ENCODE data around the gene NMBR.

NMBR gene

DNA sequence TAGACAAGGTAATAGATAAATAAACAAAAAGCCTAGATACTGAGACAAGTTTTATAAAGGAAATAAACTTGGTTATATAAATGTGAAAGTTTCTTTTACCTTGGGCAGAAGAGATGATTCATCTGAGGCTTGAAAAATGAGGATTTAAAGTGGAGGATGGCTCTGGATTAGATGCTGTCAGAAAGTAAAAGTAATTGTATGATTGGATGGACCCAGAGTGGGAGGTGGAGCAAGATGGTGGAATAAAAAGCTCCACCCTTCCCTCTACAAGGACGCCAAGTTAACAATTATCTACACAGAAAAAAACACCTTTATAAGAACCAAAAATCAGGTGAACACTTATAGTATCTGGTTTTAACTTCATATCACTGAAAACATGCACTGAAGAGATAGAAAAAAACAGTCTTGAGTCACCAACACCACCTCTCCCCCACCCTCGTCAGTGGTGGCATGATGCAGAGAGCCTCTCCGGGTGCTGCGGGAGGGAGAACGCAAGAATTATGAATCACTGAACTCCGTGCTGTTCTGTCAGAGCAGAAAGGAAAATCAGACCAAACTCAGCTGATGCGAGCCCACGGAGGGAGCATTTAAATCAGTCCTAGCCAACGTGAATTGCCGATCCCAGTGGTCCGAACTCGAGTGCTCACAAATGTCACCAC, 98.9 kb downstream of the NMBR start:
- TF ChIP-seq GATA3 (IDR thresholded peaks at IDR 0.05; ENCODE audit: low read depth, low read length) (no peak), GATA2 (IDR thresholded peaks at IDR 0.05; ENCODE audit: low read depth, low read length) (no peak)

DNA sequence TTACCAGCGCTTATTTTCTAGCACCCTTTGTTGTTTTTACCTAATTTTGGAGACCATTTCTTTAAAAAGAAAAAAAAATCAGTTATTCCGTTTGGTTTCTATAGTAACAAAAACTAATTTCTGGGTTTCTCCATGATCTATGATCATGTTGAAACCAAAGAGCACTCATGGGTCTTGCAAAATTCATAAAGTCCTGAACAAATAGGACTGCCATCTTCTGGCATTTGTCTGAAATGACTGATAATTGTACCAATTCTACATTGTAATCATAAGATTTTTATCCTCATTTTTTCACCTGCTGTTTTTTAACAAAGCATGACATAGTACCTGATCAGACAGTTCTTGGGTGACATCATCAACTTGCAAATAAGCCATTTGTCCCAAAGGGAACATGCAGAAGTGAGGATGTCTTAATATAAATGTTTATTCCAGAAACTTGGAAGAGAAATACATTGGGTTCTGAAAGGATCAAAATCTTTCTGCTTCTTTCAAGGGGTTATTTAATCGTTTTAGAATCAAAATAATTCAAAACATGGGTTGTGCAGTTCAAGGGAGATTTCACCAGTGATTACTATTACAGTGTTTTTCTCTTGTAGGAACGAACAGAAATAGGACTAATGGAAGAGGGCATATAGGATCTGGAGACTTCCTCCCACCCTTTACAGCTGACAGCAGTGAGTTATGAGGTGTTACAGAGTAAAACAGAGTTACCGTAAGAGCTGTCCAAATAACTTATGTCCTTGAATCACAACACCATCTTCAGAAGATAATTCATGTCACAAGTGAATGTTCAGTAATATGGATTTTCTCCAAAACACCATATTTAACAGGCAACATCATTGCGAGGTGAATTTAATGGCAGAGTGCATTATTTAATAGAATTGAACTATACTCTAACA, 101.3 kb downstream of the NMBR start:
- no peak for TF ChIP-seq GATA3 (IDR thresholded peaks at IDR 0.05; ENCODE audit: low read depth, low read length)
- no peak for TF ChIP-seq GATA2 (IDR thresholded peaks at IDR 0.05; ENCODE audit: low read depth, low read length)

DNA sequence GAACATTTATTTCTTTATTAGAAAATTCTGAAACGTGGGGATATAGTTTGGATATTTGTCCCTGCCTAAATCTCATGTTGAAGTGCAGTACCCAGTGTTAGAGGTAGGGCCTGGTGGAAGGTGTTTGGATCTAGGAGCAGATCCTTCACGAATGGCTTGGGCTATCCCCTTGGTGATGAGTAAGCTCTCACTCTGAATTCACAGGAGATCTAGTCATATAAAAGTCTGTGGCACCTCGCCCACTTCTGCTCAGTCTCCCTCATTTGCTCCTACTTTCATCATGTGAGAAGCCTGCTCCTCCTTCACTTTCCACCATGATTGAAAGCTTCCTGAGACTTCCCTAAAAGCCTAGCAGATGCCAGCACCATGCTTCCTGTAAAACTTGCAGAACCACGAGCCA, 111.0 kb downstream of the NMBR start:
- TF ChIP-seq GATA3 (IDR thresholded peaks at IDR 0.05; ENCODE audit: low read depth, low read length) (no peak), GATA2 (IDR thresholded peaks at IDR 0.05; ENCODE audit: low read depth, low read length) (no peak)

DNA sequence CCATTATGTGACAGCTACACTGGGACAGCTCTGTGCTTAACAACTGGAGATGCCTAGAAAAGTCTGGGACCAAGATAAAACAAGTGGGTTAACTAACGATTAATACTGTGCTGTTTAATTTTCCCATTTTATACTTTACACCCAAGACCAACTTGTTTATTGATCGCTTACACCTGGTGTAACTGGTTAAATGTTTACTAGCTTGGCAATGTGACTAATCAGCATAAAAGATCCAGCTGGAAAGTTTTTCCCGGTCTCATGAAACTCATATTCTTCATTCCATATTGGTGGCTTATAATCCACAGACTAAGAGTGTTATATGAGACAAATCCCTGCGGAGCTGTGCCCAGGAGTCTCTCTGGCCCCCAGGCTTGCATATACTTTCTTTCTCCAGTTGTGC, 115.9 kb downstream of the NMBR start:
- no peak for TF ChIP-seq GATA2 (IDR thresholded peaks at IDR 0.05; ENCODE audit: low read depth, low read length)
- no peak for TF ChIP-seq GATA3 (IDR thresholded peaks at IDR 0.05; ENCODE audit: low read depth, low read length)

DNA sequence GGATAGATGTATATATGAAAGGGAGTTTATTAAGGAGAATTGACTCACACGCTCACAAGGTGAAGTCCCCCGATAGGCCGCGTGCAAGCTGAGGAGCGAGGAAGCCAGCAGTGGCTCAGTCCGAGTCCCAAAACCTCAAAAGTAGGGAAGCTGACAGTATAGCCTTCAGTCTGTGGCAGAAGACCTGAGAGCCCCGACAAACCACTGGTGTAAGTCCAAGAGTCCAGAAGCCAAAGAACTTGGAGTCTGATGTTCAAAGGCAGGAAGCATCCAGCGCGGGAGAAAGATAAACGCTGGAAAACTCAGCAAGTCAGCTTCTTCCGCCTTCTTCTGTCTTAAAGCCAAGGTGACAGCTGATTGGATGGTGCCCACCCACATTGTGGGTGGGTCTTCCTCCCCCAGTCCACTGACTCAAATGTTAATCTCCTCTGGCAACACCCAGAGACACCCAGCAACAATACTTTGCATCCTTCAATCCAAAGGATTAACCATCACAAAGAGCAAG, 116.8 kb downstream of the NMBR start:
- TF ChIP-seq GATA3 (IDR thresholded peaks at IDR 0.05; ENCODE audit: low read depth, low read length) (no peak), GATA2 (IDR thresholded peaks at IDR 0.05; ENCODE audit: low read depth, low read length) (no peak)

DNA sequence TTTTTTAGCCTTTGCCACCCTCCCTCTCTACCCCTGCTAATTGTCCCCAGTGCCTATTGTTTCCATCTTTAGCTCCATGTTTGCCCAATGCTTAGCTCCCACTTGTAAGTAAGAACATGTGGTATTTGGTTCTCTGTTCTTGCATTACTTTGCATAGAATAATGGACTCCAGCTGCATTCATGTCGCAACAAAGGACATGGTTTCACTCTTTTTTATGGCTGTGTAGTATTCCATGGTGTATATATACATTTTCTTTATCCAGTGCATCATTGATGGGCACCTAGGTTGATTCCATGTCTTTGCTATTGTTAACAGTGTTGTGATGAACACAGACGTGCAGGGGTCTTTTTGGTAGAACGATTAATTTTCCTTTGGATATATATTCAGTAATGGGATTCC, 118.4 kb downstream of the NMBR start:
- TF ChIP-seq GATA3 (IDR thresholded peaks at IDR 0.05; ENCODE audit: low read depth, low read length) (no peak), GATA2 (IDR thresholded peaks at IDR 0.05; ENCODE audit: low read depth, low read length) (no peak)

DNA sequence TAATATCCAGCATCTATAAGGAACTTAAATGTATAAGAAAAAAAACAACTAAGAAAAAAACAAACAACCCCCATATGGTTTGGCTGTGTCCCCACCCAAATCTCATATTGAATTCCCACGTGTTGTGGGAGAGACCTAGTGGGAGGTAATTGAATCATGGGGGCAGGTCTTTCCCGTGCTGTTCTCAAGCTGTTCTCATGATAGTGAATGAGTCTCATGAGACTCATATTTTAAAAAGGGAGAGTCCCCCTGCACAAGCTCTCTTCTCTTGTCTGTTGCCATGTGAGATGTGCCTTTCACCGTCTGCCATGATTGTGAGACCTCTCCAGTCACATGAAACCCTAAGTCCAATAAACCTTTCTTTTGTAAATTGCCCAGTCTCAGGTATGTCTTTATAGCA, 119.8 kb downstream of the NMBR start:
- TF ChIP-seq GATA3 (IDR thresholded peaks at IDR 0.05; ENCODE audit: low read depth, low read length): no peak
- no peak for TF ChIP-seq GATA2 (IDR thresholded peaks at IDR 0.05; ENCODE audit: low read depth, low read length)

DNA sequence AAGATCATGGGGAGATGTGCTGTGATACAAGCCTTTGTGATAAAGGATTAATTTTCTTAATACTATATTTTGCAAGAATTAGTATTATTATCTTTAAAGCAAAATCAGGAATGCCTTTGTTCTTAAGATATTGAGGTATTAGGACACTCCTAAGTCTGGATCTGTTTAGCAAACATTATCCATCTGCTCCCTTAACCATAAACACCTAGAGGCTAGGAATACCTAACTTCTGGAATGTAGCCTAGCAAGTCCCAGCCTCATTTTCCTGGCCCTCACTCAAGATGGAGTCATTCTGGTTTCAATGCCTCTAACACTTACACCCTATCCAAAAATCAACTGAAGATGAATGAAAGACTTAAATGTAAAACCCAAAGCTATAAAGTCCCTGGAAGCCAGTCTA, 120.5 kb downstream of the NMBR start:
- TF ChIP-seq GATA3 (IDR thresholded peaks at IDR 0.05; ENCODE audit: low read depth, low read length) (no peak), GATA2 (IDR thresholded peaks at IDR 0.05; ENCODE audit: low read depth, low read length) (no peak)
